HT1080 (cell line): Measurements from ENCODE around the gene CFAP299. TPM values are rescaled to one million over a fixed set of nuclear protein-coding genes. Genes with fewer than 3 reads are reported as not detected.

Source experiments
- DNase-seq: peaks from one replicate; pipeline ENCODE4 v3.0.0-alpha.2; 2015; ENCODE audit warnings: low read depth
- total RNA-seq: library from RNA; depleted of rRNA; stranded (reverse); fragments of >200 nt; shearing (Covaris generic); gene quantifications from 2 replicates; pipeline ENCODE4 v1.2.3, GENCODE V29; 2014

Gene CFAP299
- total RNA-seq, 1 experiment from 2014 or later = 0.68 TPM

GRCh38 chr4:80911458-80911857, 575.9 kb downstream of the CFAP299 start:
- DNase-seq = no peak

DNA sequence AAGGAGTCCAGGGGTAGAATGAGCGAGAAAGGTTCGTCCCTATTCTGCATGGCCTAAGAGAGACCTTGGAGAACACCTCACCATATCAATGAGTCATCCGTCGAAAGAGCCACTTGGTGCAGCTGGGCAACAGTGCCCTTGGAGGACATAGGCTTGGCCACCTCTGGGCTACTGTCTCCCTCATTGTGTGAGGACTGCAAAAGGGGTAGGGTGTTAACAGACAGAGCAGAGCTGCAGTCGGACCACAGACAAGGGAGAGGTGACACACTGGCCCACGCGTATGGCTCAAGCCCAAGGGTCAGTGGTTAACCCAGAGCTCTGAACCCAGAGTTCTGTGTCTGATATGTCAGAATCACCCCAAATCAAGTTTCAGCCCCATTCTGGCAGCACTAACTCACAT, 576.8 kb downstream of the CFAP299 start:
- no peak for DNase-seq

GRCh38 chr4:80913381-80913780, 577.9 kb downstream of the CFAP299 start:
- DNase-seq = no peak

- DNase-seq = no peak
Observed at GRCh38 chr4:80916770-80917169, 581.2 kb downstream of the CFAP299 start.

GRCh38 chr4:80918004-80918403, 582.5 kb downstream of the CFAP299 start:
- DNase-seq = peak; percentile 53

GRCh38 chr4:80921441-80921840, 585.9 kb downstream of the CFAP299 start:
- no peak for DNase-seq

DNA sequence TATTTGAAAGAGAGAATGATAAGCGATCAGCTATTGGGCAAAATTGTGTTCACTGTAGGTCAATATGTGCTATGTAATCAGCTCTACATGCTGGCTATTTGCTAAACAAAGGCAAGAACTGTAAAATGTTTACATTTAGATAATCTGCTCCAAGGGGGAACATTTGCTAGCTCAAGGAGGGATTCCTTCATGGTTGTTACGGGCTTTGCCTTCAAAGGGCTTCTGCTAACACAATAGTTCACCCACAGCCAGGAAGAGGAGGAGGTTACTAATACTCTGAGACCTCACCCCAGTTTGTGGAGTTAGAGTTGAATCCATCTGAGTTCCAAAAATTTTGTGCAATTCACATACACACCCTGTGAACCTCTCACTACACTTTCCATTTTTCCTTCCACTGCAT, 587.4 kb downstream of the CFAP299 start:
- no peak for DNase-seq

DNA sequence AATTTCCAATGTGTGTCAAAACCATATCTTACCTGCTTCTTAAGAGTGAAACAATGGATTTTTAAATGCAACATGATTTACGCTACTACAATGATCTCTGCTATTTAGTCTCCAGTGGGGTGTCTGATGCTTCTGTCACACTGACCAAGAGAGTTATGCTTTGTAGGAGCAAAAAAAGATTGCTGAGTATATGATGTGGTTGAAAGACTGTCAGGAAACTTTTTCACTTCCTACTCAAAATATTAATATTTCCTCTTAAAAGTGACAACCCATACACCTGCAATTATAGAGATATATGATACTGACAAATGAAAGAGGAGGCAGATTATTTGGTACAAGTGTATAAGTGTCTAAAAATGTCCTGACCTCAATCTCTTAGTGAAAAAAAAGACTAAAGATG, 589.8 kb downstream of the CFAP299 start:
- DNase-seq = no peak

DNA sequence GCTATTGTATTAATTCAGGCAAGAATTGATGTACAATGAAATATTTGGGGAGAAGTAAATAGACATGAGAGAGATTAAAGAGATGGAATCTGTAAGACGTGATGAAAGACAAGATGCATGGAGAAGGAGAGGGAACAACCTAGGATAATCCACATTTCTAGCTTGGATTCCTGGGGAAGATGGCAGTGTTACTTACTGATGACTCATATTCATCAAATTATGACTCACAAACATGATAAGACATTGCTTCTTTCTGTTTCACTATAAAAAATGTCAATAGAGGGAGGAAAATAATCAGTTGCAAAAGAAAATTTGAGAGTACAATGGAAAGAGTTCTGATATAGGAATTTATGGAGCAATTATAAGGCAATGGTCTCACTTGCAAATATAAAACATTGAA, 590.9 kb downstream of the CFAP299 start:
- DNase-seq = peak; percentile 48

DNA sequence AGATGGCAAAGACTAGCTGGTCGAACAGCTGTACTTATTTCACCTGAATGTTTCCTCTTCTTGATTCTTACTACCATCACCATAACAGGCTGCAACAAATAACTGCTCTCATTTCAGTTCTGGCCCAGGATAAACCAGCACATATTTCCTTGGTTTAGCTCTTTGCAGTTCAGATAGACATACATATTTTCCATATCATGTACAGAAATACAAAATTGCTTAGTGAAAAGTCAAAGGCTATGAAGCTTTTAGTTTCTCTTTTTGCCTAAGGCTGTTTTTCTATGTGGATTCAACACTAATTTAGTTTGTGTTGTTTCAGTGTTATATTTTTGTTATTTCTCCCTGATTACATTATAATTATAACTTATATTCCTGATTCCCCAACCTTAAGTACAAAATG, 591.4 kb downstream of the CFAP299 start:
- no peak for DNase-seq

DNA sequence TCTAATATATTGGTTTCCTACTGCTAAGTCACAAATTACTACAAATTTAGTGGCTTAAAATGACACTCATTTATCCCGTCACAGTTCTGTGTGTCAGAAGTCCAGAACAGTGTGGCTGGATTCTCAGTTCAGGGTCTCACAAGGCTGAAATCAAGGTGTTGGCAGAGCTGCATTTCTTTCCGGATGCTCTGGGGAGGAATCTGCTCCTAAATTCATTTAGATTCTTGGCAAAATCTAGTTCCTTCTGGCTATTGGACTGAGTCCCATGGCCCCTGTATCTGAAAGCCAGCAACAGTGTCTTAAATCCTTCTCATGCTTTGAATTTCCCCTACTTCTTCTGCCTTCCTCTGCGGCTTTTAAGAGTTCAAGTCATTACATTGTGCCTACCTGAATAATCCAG, 591.9 kb downstream of the CFAP299 start:
- no peak for DNase-seq

DNA sequence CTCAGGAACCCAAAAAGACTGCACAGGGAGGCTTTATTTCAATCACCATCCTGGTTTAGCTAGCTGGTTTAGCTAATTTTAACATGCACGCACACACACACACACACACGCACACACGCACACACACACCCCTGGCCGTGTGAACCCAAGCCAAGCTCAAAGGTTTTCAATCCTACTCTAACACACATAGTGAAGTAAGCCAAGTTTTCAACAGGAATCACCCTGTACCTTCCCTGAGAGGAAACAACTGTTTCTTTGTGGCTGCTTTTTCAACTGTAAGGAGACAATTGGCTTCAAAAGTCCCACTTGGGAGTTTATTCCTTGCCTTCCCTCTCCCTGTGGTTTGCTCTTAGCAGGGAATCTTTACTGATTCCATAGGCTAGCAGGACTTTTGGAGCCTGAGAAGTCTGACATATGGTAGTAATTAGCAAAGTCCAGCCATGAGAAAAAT, 596.1 kb downstream of the CFAP299 start:
- DNase-seq = no peak

DNA sequence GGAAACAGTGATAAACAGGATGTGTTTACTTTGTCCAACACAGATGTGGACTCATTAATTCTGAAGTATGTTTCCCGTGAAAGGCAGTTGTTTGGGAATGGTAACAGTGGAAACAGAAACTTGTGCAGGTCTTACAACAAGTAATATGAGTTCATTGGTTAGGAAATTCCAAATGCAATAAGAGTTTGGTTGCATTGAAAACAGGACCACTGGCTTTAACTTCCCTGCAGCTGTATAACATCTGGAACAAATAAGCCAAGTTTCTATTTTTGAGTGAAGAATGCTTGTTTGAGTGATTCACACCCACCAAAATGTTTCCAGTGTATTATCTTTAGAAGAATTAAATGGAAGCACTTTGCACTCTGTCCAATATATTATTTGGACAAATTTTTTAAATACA, 612.6 kb downstream of the CFAP299 start:
- no peak for DNase-seq

DNA sequence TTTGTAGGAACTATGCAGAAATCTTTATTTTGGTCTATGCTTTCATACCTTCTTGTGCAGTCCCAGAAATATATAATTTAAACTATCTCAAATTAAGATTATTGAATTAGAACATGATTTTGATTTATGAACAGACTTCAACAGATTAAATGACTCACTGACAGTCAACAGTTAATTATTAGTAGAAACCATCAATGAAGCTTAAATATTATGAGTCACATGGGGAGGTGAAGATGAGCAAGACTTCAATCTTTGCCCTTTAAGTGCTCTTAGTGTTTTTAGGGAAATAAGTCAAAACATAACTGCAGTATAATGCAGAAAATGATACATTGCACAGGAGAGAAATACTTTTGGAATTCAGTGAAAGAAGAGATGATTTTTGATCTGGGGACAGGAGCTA, 613.5 kb downstream of the CFAP299 start:
- no peak for DNase-seq

DNA sequence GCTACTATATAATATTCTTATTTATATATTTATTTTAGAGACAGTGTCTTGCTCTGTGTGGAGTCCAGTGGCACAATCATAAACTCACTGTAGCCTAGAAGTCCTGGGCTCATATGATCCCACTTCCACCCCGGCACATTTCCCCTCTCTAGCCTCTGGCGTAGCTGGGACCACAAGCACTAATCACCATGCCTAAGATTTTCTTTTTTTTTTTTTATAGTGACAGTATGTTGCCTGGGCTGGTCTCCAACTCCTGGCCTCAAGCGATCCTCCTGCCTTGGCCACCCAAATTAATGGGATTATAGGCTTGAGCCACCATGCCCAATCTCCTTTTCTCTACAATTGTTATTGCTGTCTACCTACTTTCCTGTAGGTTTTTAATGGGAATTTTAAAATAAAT, 620.9 kb downstream of the CFAP299 start:
- no peak for DNase-seq

DNA sequence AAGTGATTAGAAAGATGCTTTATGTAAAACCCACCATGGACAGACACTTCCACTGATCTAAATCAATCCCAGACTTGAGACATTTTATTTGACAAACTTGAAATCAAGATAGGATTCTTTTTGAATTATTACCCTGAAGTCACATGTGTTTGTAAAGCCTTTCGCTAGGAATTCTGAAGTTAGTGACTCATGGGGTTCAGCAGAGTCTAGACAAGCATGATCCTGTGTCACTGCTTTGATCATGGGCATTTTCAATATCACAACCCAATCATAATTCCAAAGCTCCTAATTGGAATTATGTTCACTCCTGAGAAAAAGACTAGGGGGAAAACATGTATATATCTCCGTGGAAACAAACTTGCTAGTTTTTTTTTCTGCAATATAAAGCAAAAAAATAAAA, 627.5 kb downstream of the CFAP299 start:
- peak; percentile 29 for DNase-seq

- DNase-seq = no peak
Observed at GRCh38 chr4:80967346-80967745, 631.8 kb downstream of the CFAP299 start.

- DNase-seq = no peak
Observed at GRCh38 chr4:80980239-80980638, 644.7 kb downstream of the CFAP299 start.

GRCh38 chr4:80986011-80986410, 650.5 kb downstream of the CFAP299 start:
- no peak for DNase-seq

DNA sequence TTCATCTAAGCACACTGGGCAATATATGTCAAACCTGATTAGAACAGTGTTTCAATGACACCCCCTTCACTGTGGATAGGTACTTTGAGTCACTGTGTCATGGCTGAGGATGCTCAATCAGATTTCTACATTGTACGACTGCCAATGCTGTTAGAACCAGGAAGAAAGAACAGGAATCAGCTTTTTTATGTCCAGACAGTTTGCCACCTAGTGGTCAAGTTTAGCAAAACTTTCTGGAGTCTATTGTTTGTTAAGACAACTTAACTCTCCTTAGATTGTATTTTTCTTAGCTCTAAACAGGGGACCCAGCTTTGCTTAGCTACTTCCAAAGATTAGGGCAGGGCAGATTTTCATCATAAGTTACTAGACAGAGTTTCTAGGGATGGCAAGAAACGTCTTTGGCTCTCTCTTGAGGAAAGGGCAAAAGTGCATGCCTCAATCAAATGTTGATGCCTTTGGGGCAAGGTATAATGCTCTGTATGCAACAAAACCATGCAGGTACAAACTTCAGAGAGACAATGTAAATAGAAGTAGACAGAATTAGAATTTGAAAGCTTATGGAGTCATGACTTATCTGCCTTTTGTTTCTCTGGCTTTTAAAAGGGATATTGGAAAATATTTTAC, 654.5 kb downstream of the CFAP299 start:
- DNase-seq = peak; percentile 47

DNA sequence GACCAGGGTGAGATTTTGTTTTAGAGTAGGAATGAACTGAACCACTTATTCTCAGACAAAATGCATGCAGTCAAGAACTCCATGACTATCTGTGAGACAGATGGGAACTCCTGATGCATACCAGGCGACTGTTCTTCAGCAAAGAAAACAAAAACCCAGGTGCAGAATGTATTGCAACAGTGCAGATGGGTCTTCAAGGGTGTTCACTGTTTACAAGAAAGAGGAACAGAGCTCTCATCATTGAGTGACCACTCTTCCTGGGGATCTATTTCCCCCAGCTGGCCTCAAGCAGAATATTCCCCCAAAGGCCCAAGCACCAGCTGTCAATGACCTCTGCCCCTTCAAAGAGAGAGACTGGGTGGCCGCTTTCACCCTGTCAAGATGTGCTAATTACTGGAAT, 655.3 kb downstream of the CFAP299 start:
- DNase-seq = no peak

DNA sequence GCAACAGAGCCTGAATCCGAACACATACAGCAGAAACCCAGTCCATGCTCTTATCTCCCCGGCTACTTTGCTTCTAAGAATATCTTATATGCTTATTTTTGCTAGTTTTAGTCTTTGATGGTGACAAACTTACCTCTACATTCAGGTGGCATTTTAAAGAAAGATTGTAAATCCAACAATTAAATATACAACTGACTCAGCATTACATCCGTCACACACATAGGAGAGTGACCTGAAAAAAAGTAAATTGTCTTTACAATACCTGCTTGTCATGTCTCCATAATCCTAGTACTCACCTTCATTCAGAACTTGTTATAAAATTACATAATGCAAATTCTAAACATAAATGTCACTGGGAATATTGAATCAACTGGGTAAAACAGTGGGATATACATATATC, 664.4 kb downstream of the CFAP299 start:
- DNase-seq = no peak

- no peak for DNase-seq
Observed at GRCh38 chr4:81003597-81004111, 668.1 kb downstream of the CFAP299 start.

DNA sequence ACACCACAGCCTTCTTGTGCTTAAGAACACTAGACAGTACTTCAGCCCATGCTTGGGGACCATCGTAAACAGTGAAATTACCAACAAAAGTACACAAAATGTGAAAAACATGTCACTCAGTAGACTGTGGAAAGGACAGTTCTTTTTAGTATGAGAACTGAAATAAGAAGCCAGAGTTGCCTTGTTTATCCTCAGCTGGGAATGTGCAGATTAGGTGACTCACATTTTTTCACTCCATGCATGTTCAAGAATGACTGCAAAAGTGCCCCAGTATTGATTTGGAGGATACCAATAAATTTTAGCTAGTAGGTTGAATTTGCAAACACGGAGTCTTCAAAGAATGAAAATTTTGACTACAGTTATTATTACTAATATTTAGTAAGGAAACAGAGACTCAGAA, 671.9 kb downstream of the CFAP299 start:
- no peak for DNase-seq
